Activated CD4-positive, alpha-beta T cell treated with anti-CD3 and anti-CD28 coated beads for 1 hour (primary cell): ENCODE measurements around the gene FARSA.

Source experiments
- DNase-seq: peaks from one replicate; pipeline ENCODE4 v3.0.0-alpha.2; 2020

Gene FARSA

DNA sequence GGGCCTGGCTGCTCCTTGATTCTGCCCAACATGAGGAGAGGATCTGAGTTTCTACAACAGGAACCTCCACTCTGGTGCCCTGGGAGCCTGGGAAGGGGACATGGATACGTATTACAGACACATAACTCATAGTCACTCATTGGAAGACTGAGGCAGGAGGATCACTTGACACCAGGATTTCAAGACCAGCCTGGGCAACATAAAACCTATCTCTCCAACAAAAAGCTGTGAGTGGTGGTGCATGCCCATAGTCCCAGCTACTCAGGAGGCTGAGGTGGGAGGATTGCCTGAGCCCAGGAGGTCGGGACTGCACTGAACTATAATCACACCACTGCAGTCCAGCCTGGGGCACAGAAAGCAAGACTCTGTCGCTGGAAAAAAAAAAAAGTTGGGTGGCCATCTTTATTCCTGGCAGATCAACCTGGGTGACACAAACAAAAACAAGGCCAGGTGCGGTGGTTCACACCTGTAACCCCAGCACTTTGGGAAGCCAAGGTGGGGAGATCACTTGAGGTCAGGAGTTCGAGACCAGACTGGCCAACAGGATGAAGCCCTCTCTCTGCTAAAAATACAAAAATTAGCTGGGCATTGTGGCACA, 45.4 kb downstream of the FARSA start:
- DNase-seq, result no peak

DNA sequence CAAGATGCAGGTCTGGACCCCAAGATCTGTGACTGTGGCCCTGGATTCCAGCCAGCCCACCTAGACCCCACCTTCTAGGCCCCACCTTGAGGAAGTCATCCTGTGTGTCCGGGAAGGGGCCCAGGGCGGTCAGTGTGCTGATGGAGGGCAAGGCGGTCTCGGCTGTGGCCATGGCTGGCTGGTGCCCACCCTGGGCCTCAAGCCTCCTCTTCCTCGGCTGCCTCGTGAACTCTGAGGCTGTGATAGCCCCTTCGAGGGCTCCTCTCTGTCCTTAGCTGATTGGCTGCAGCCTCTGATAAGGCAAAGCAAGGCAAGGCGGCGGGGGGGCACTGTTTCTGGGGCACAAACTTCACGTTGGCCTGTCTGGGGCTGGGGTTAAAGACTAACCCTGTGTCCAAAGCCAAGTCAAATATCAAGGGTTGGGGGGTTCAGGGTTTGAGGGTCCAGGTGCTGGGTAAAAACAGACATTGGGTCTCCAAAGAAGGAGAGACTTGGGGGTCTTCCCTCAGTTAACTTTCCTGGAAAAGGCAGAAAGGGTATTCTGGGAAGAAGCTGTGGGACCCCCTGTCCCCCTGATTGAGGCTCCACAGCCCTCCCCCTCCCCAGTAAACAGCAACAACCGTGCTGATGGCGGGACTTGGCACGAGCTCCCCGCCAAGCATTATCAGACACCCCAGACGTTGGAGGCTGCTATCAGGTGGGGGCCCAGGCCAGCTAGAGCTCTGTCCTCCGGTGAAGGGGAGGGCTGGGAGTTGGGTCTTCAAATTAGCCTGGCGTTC, 46.4 kb downstream of the FARSA start, which contains the start of gene KLF1:
Gene KLF1 (minus strand): TSS at position 233 of the 779 bp plus-strand sequence. CDS start 61 bp downstream, at position 172.
- DNase-seq, result no peak

DNA sequence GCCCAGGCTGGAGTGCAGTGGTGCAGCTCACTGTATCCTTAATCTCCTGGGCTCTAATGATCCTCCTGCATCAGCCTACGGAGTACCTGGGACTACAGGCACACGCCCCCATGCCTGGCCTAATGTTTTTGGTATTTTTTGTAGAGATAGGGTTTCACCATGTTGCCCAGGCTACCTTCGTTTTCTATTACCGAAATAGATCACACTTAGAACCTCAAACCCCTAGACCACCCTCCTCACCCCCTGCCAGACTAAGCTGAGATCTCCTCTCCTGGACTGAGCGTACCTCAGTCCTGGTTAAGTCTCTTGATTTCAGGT, 46.9 kb downstream of the FARSA start:
- DNase-seq, result no peak

DNA sequence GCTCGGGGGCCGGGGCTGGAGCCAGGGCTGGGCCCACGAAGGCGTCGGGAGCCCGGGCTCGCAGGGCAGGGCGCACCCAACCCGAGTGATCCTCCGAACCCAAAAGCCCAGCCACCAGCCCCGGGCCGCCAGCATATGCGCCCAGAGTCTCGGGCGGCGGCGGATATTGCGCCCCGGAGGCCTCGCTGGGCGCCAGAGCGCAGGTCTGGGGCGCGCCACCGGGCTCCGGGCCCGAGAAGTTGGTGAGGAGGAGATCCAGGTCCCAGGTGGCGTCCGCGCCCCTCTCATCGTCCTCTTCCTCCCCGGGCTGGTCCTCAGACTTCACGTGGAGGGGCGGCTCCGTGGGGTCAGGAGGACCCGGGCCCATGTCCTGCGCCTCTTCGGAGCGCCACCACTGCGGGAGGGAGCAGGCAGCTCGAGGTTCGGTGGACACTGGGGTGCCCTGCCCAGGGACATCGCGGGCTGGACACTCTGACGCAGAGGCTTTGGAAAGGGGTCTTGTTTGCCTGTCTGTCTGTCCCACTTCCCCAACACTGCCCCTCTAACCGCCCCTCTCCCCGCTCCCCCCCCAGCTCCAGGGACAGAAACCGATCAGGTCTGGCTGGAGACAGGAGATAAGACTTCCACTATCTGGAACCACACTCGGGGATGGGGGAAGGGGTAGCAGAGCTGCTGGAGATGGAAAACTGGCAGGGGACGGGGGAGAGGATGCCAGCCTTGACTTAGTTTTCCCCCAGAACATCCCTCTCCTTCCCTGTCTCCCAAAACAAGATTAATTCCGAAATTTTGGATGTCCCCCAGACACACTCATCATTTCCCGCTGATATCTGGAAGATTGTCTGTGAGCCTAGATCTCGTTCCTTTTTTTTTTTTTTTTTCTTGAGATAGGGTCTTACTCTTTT, 47.5 kb downstream of the FARSA start:
- DNase-seq, result no peak

DNA sequence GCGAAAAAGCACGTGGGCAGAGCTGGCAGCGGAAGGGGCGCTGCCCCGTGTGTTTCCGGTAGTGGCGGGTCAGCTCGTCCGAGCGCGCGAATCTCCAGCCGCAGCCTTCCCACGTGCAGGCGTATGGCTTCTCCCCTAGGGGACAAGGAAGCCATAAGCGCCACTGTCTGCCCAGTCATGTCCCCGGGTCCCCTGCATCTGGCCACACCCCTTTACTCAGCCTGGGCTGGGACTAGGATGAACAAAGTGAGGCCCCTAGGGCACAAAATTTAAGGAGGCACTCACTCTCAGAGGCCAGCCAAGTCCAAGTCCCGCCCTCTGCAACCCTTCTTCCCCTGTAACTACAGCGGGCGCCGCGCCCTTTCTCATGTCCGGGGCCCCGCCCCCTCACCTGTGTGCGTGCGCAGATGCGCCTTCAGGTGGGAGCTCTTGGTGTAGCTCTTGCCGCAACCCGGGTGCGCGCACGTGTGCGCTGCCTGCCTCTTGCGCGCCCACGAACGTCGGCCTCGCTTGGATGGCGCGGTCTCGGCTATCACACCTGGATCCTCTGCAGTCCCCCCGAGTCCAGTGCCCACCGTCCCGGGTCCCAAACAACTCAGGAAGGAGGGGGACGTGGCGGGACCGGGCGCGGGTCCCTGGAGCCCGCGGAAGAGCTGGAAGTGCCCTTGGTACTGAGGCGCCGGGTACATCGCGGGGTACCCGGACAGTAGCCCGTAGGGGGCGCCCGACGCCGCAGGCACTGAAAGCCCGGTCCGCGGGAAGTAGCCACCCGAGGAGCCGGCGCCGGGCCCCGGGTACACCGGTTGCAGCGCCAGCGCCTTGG, 48.4 kb downstream of the FARSA start:
- DNase-seq, result peak; percentile 77

DNA sequence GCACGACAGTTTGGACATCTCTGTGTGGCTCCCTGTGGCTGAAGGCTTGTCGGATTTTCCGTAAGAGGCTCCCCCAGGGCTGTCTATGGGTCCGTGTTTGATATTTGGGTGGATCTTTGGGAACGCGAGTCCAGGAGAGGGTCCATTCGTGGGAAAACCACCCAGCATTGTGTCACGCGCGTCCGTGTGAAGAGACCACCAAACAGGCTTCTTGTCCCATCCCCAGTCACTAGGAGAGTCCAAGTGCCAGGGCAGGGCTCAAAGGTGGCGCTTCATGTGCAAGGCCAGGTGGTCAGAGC, 48.9 kb downstream of the FARSA start:
- DNase-seq, result no peak

DNA sequence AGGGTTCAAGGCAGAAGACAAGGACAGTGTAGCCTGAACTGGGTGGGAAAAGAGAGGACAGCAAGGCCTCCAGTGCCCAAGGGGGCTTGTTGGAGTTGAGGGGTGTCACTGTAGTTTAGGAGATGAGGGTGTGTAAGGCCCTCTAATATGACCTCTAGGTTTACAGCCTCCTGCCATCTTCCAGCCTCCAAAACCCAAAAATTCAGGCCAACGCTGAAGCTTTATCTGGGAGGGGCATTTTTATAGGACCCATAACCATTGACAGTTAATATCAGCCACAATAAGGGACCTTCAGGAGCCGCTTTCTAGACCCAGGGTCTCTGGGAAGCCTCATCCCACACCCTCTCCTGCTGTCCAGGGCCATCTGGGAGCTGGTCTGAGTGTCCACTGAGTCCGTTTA, 49.3 kb downstream of the FARSA start:
- DNase-seq, result no peak

DNA sequence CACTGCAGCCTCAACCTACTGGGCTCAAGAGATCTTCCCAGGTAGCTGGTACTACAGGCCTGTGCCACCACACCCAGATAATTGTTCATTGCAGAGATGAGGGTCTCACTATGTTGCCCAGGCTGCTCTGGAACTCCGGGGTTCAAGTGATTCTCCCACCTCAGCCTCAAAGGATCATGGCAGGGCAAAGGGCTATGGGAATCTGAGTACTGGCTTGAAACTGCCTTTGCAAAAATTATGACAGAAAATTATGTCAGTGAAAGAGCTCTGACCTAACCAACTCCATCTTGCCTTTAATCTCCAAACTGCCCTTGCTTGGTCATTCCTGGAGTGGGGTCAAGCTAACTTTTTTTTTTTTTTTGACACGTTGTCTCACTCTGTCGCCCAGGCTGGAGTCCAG, 50.9 kb downstream of the FARSA start:
- no peak for DNase-seq

DNA sequence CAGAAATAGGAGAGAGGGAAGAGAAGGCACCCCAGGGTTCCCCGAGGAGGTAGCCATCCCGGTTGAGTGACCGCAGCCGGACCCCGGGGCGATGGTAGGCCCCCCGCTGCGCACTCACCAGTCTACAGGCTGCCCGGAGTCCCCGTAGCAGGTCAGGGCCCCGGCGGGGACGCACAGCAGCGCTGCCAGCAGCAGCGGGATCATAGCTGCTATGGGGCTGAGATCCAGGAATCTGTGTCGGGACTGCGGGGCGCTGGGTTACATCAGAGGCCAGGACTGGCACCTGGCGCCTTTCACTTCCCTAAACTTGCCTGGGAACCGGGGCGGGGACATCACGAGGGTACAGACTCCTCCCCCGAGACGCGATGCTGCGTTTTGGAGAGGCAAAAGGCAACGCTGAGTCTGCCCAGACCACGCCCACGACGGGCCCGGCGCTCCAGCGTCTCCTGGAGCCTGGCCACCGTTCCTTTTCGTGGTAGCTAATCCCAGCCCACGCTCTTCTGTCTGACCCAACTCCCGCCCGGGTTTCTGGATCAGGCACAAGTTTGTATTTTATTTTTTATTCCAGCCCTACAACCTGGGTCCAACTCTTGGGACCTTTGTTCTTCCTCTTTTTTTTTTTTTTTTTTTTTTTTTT, 52.2 kb downstream of the FARSA start, which contains the start of gene DNASE2:
Gene DNASE2 (minus strand): TSS at position 278 of the 637 bp plus-strand sequence. CDS start 74 bp downstream, at position 204.
- DNase-seq, result peak; percentile 78

DNA sequence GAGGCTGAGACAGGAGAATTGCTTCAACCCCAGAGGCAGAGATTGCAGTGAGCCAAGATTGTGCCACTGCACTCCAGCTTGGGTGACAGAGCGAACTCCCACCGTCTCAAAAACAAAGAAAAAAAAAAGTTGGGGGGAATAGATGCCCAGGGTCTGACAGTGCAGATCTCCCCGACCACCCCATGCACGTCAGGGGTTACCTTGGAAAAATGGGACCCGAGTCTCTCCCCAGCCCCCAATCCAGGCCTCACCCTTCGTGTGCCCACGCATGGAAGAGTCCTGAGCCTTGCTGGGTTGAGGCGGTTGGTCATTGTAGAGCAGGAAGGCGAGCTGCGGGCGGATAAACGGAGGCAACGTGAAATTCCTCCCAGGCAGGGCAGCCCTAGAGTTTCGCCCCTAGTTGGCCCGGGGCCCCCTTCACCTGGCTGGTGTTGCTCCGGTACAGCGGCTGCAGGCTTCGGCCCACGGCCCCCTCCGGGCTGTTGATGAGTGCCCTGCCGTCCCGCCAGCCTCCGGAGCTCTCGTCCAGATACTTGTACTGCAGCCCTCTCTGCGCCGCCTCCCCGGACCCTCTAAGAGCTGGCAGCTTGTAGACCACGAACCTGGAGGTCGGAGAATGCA, 52.9 kb downstream of the FARSA start:
- DNase-seq, result no peak

DNA sequence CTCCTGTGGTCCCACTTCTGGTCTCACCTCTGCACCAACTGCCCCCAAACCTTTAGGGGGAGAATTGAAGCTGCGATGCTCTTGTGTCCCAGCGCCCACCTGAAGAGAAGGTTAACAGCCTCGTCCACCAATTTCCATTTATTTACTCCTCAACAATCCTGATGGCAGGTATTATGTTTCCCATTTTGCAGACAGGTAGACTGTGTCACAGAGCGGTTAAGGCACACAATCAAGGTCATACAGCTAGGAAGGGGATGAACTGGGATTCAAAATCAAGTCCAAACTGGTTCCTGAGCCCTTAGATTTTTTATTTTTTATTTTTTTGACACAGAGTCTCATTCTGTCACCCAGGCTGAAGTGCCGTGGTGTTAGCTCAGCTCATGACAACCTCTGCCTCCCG, 58.4 kb downstream of the FARSA start:
- DNase-seq, result no peak

DNA sequence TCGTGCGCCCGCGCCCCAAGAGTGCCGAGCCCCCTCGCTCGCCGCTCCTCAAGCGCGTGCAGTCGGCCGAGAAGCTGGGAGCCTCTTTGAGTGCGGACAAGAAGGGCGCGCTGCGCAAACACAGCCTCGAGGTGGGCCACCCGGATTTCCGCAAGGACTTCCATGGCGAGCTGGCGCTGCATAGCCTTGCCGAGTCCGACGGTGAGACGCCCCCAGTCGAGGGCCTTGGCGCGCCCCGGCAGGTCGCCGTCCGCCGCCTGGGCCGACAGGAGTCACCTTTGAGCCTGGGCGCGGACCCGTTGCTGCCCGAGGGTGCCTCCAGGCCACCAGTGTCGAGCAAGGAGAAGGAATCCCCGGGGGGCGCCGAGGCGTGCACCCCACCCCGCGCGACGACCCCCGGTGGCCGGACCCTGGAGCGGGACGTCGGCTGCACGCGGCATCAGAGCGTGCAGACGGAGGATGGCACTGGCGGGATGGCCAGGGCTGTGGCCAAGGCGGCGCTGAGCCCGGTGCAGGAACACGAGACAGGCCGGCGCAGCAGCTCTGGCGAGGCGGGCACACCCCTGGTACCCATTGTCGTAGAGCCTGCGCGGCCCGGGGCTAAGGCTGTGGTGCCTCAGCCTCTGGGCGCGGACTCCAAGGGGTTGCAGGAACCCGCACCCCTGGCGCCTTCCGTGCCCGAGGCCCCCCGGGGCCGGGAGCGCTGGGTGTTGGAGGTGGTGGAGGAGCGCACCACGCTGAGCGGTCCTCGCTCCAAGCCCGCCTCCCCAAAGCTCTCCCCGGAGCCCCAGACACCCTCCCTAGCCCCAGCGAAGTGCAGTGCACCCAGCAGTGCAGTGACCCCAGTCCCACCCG, 59.4 kb downstream of the FARSA start:
- no peak for DNase-seq

DNA sequence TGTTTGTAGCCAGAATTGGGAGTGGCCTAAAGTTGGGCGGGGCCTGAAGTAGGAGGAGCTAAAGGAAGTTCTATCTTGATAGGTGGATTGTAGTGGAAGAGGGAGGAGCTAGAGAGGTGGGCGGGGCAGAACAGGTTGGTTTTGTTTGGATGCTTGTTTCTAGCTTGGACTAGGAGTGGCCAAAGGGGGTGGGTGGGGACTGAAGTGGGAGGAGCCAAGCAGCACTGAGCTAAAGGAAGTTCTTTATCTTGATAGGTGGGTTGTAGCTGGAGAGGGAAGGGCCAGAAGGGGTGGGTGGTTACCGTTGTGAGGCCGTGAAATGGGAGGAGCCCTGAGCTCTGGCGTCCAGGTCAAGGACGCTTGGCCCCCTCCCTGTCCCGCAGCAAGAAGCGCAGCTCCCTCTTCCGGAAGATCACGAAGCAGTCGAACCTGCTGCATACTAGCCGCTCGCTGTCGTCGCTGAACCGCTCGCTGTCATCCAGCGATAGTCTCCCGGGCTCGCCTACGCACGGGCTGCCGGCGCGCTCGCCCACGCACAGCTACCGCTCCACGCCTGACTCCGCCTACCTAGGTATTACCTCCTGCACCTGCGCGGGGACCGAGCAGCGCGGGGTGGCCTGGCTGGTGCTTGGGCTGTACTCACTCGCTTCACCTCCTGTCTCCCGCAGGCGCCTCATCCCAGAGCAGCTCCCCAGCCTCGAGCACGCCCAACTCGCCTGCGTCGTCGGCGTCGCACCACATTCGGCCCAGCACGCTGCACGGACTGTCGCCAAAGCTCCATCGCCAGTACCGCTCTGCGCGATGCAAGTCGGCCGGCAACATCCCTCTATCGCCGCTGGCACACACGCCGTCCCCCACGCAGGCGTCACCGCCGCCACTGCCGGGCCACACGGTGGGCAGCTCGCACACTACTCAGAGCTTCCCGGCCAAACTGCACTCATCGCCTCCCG, 60.3 kb downstream of the FARSA start:
- DNase-seq, result no peak
